SK-N-MC (cell line): Measurements from ENCODE around the gene AKAP9.

ENCODE experiments used
- EZH2 ChIP-seq: fragments of 200-600 bp; sonication (generic); IDR thresholded peaks from one replicate; pipeline ENCODE4 v1.6.1; 2017; ENCODE audit warnings: antibody characterized with exemption
- POLR2AphosphoS5 ChIP-seq: IDR thresholded peaks from 2 replicates; pipeline ENCODE4 v1.6.1; 2012; ENCODE audit warnings: mild to moderate bottlenecking, low read depth, low read length, borderline replicate concordance

DNA sequence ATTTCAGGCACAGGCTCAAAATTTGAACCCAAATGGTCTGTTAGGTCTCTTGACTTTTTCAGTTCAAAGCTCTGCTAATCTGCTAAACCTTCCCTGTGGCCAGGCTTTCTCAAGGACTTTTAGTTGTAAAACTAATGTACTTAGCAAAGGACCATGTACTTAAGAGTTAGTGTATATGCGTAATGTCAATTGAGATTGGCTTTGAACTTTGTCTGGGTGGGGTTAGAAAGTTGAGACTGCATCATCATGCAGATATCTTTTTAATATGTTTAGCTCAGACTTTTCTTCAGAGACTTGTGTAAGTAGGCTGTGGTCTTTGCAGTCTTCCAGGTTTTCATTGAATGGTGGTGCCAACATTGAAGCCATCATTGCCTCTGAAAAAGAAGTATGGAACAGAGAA lies 159.9 kb downstream of the AKAP9 start:
- TF ChIP-seq EZH2: no peak
- no peak for TF ChIP-seq POLR2AphosphoS5
